HG03571 (cell line): ENCODE measurements around the gene SYT7.
"Not testable (repeated sequence)": the region's sequence is repeated elsewhere in the genome, so short reads cannot be mapped to it uniquely, and the experiment has no call there.

Source experiments
- ATAC-seq: cut with Tn5 transposase; IDR thresholded peaks from one replicate; pipeline ENCODE4 v1.9.1; 2021; ENCODE audit not compliant: unreplicated experiment

The SYT7 gene

DNA sequence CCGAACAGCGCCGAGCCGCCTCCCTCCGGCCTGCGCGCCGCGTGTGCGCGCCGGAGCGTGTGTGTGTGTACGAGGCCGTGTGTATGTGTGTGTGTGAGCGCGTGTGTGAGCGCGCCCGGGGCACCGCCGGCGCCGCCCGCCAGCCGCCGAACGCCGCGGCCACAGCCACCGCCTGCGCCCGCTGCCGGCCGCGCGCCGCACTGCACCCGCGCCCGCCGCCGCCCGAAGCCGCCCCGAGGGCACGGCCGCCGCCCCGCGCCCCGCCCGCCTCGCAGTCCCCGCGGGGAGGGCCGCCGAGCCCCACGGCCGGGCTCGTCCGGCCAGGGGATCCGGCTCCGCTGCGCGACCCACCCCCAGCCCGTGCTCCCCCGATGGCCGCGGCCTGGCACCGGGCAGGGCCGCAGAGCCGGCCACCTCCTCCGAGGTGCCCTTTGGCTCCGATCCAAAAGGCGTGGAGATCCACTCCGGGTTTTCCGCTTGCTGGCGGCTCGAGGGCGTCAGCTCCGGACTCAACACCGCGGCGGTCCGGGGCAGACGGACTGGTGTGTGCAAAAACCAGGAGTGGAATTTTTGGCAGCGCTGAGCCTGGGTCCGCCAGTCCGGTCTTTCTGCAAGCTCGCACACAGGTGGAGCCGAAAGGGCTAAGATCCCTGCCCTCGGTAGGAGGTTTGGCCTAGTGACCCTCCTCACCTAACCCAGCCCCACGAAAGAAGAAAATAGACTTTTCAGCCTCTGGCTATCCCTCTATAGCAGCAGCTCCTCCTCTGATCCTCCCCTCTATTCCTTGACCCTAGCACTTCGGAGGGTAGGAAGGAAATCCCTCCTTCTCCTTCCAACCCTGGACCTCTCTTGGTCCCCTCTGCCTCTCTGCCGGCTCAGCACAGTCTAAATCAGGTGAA is at the start of gene SYT7:
SYT7 (minus strand) TSS at position 47 of the 899 bp plus-strand sequence. CDS start 256 bp downstream, outside the sequence.
- peak; percentile 65 for ATAC-seq

GRCh38 chr11:61630089-61630488 is 49.2 kb upstream of the SYT7 start:
- no peak for ATAC-seq

DNA sequence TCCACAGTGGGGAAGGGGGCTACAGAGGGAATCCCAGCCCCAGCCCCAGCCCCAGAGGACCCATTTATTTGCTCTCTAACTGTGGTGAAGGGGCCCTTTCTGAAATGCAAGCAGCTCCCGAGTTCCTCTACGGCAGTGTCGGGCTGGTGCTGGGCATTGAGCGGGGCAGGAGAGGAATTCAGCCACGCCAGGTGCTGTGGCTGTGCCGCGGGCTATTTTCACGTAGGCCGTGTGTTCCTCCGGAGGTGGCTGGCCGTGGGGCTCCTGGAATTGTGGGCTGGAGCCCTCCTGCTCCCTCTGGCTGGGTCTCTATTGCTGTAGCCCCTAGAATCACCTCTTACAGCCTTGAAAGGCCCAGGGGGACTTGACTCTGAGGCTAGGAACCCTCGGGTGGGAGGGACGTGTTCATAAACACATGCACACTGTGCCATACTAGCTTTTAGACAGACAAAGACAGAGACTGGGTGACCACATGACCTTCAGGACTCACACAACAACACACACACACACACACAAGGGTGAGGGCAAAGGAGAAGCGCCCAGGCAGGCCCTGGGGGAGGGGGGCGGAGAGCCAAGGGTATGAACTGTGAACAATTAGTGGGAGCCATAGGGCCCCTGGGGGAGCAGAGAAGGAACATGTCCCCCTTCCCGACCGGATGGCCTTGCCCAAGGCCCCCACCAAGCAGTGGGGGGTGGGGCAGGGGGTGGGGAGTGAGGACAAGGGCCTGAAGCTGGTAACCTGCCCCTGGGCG is 48.4 kb upstream of the SYT7 start:
- no peak for ATAC-seq

GRCh38 chr11:61628662-61628970 is 47.7 kb upstream of the SYT7 start:
- ATAC-seq = no peak

DNA sequence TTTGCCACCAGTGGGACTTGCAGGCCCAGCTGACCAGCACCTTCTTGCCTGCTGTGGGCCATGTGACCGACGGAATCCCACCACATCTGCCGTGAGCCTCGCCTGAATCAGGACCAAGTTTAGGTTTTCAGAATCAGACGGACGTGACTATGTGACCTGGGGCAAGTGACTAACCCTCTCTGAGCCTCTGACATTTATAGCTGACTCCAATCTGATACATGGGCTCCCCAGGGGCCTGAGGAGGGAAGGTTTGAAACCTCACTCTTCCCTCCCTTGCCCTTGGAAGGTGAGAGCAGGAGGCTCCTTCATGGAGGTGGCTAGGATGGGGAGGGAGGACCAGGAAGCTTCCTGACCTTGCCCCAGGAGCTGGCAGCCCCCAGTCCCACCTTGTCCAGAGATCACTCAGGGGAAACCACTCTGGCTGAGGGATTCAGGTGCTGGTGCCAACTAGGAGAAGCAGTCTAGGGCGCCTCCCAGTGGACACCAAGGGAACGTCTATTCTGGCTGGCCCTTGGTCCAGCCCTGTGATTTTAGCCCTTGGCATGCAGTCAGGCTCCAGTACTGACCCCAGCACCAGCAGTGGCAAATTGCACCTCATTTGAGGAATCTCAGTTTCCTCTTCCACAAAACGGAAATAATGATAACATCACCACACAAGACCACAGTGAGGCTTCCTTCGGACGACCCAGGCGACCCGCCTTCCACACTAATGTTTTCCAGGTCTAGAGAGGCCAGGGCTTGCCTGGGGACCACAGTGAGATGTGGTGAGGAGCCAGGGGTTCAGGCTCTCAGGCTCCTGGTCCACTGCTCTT is 47.2 kb upstream of the SYT7 start:
- no peak for ATAC-seq

DNA sequence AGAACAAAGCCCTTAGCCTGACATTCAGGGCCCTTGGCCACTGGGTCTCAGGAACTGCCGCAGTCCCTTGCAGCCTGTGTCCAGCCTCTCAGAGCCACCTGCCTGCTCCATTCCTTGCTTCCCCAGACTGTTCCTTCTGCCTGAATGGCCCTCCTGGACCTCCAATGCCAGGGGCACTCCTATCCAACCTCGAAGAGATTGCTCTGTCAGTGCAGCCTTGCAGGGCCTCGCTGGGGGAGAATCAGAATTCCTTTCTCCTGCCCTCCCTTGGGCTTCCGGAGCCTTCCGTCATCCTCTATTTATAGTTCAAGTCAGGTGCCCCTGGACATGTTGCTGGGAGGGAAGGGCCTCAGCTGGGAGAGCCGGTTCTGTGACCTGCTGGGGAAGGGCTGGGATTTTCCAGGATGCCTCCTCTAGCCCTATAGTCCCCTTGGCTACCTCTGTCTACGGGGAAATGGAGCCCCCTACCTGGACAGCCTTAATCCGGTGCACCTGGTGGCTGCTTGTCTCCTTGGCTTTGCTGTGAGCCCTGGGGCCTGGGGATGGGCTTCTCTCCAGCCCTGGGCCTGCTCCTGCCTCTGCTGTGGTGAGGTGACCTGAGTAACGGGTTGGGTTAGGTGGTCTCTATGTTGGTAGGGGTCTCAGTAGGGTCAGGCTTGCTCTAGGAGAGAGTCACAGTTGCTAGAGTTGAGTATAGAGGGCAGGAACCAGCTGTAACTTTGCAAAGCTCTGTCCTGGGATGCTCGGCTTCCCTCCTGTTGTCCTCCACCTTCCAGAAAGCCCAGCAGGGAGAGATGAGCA is 45.9 kb upstream of the SYT7 start:
- no peak for ATAC-seq

- no peak for ATAC-seq
Measured at GRCh38 chr11:61625525-61625924, 44.6 kb upstream of the SYT7 start.

DNA sequence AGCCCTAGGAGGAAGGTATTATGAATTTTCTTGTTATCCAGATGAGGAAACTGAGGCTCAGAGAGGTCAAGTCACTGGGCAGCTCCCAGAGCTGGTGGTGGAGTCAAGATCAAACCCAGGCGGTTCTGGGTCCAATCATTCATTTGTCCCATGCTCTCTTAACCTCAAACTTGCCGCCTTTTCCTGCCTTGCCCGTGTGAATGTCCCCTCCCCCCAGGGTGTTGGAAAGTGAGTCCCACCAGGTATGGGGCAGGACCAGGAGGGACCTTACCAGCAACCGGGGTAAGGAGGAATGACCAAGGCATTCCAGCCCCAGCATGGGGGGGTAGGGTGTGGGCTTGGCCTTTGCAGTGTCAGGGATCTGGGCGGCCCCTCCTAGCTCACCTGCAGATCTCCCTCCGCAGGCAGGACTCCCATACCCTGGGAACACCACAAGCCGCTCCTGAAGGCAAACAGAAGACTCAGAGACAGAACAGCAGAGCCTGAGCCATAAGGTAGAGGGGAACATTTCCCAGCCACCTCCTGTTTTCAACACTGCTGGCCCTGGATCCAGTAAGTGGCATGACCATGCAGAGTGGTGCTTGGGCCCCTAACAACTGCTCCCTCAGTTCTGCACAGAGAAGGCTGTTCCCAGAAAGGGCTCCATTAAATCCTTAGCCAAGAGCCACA is 41.2 kb upstream of the SYT7 start:
- no peak for ATAC-seq

DNA sequence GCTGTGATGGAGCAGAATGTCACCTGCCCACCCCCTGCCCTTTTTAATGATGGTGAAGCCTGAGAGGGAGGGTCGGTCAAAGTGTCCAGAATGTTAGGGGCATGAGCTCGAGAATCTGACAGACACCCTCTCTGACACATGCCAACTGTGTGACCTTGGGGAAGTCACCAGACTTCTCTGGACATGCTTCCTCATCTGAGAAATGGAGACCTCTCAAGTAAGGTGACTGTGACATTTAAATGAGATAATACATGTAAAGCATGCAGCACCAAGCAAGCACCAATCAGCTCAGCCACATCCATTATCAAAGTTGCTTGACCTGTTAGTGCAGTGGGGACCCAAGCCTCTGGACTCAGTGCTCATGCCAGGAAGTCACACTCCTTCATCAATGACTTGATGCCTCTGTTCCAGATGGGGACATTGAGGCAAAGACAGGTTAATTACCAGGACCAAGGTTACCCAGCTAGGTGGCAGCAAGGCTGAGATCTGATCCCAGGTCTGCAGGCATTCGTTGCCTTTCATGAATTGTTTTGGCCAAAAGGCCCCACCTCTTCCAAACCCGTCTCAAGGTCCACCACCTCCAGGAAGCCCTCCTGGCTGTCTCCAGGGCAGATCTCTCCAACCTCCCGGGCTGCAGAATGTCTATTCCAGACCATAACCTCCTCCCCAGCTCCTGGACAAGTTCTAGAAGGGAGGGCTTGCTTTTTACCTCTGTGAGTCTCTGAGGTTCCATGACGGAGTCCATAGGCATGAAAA is 38.8 kb upstream of the SYT7 start:
- no peak for ATAC-seq

GRCh38 chr11:61618978-61619377 is 38.1 kb upstream of the SYT7 start:
- ATAC-seq = no peak

DNA sequence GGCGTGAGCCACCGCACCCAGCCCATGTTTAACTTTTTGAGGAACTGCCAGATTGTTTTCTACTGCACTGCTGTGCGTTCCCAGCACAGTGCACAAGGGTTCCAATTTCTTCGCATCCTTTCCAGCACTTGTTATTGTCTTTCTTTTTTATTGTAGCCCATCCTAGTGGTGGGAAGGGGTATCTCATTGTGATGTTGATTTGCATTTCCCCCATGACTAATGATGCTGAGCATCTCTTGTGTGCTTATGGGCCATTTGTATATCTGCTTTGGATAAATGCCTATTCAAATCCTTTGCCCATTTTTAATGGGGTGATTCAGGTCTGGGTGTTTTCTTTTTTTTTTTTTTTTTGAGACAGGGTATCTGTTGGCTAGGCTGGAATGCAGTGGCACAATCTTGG is 36.6 kb upstream of the SYT7 start:
- ATAC-seq = no peak

- no peak for ATAC-seq
Measured at GRCh38 chr11:61616434-61616833, 35.6 kb upstream of the SYT7 start.

- ATAC-seq = not testable (repeated sequence)
Measured at GRCh38 chr11:61614782-61615181, 33.9 kb upstream of the SYT7 start.

- ATAC-seq = no peak
Measured at GRCh38 chr11:61613870-61614269, 33.0 kb upstream of the SYT7 start.

GRCh38 chr11:61613051-61613450 is 32.2 kb upstream of the SYT7 start:
- no peak for ATAC-seq

DNA sequence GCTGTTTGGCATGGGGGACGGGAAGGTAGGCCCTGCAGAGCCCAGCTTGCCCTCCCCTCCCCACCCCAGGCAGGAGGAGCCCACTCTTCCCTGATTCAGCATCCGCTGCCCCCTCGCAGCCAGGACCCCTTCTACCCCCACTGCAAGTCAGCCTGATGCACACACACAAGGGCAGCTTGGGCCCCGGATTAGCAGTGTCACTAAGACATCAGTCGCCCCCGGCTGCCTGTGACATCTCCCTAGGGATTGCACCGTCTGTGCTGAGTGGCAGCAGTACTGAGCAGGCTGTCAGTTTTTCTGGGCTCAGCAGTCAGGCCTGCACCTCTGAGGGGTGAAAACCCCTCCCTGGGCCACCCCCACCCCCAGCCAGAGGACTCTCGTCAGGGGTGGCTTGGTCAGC is 30.4 kb upstream of the SYT7 start:
- no peak for ATAC-seq

DNA sequence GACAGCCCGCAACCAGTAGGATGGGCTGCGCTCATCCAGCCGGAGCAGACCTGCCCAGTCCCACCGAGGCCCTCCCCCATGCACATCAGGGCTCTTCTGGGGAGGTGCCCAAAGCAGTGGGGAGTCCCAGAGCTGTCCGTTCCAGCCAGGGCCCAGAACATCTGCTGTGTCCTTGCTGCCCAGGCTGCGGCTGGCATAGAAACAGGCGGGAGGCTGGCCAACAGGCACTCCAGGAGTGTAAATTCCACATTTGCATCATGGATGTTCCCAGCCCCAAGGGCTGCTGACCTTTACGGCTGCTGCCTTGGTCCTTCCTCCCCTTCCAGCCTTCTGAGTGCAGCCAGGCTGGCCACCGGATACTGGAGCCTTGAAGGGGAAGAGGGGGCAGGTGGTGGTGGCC is 30.0 kb upstream of the SYT7 start:
- ATAC-seq = no peak

DNA sequence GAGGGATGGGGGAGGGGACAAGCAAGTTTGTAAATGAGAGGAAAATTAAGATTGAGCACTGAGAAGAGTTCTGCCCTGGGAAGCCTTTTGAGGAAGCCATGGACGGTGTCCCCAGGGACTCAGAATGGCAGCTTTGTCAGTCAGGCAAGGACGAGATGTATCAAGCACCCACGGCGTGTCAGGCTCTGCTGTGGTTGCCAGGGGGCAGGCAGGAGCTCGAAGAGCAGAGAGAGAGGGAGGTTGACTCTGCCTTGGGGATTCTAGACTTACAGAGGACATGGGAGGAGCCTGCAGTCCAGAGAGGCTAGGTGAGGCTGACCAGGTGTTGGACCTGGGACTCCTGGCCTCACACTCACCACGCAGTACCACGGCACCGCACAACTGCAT is 29.1 kb upstream of the SYT7 start:
- no peak for ATAC-seq
